ENCODE results near the gene TRPV3. TPM values are rescaled to one million over a fixed set of nuclear protein-coding genes. Genes with fewer than 3 reads are reported as not detected.

Gene TRPV3
- total and polyA plus RNA-seq, 2 of the 8 experiments (the other 6 are each of a cell fraction or from before 2014, with no cell fraction given): 0.56 to 1.0 TPM

GRCh38 chr17:3576970-3577369 lies 19.4 kb upstream of the TRPV3 start:
- Histone ChIP-seq H3K9ac (replicated peaks in 1 of 4; ENCODE audit: extremely low read depth in 1 of 4, low read depth in 3 of 4, low read length in 3 of 4) (no peak overlapping the region), H3K9me3 (ENCODE audit: insufficient read depth in 2 of 2, low read depth in 1 of 2, low read length in 1 of 2) (no peaks in the 10 kb centered on the region), H3K14ac (ENCODE audit: insufficient read length) (no peak overlapping the region), H3K79me2 (ENCODE audit: control insufficient read depth in 1 of 2, insufficient read depth in 2 of 2, low read length in 2 of 2) (no peaks in the 10 kb centered on the region), H2BK15ac (ENCODE audit: low read length) (no peak overlapping the region), H3K79me1 (ENCODE audit: low read depth, low read length) (no peaks in the 10 kb centered on the region), H3K27me3 (replicated peaks in 1 of 4; ENCODE audit: control insufficient read depth in 3 of 4, extremely low read depth in 1 of 4, insufficient read depth in 3 of 4, low read length in 3 of 4) (no peaks in the 10 kb centered on the region), H3K23me2 (ENCODE audit: low read depth, low read length) (no peaks in the 10 kb centered on the region), H2BK20ac (ENCODE audit: low read length) (no peak overlapping the region), H4K20me1 (replicated peaks in 1 of 2; ENCODE audit: control insufficient read depth in 1 of 2, insufficient read depth in 2 of 2, low read length in 2 of 2) (no peaks in the 10 kb centered on the region), H2AFZ (ENCODE audit: low read length) (no peak overlapping the region), H4K5ac (ENCODE audit: insufficient read length, low read depth, low read length) (no peak overlapping the region), H3K4me3 (ENCODE audit: extremely low read depth in 1 of 4, insufficient read depth in 2 of 4, low read depth in 3 of 4, low read length in 4 of 4) (no peak overlapping the region), H2BK5ac (ENCODE audit: low read depth, low read length) (no peak overlapping the region), H2BK120ac (replicated peaks; ENCODE audit: low read depth, low read length) (no peak overlapping the region), H3K18ac (ENCODE audit: extremely low read depth, low read length) (no peak overlapping the region), H2AK5ac (ENCODE audit: low read depth, low read length) (no peak overlapping the region), H4K8ac (ENCODE audit: extremely low read depth, insufficient read depth, low read length) (no peak overlapping the region; the same call in 1 of the 2 replicates), H3K36me3 (ENCODE audit: control insufficient read depth in 2 of 4, insufficient read depth in 4 of 4, low read length in 3 of 4) (peaks cover 0 to 9% (median under 1%) of the 10 kb centered on the region in 4 experiments; a peak in 2 of 8 replicates), H4K91ac (replicated peaks; ENCODE audit: insufficient read length, low read length) (no peak overlapping the region), H3K4me1 (replicated peaks in 1 of 4; ENCODE audit: control insufficient read depth in 3 of 4, insufficient read depth in 4 of 4, low read length in 3 of 4) (no peaks in the 10 kb centered on the region), H3K56ac (replicated peaks; ENCODE audit: insufficient read length, low read depth, low read length) (no peak overlapping the region), H3K4ac (replicated peaks; ENCODE audit: insufficient read length, low read depth, low read length) (no peak overlapping the region), H2BK12ac (ENCODE audit: low read depth, low read length) (no peak overlapping the region), H3K4me2 (ENCODE audit: insufficient read depth in 1 of 2, low read depth in 2 of 2, low read length in 2 of 2) (no peak overlapping the region), H3K27ac (ENCODE audit: low read depth, low read length) (no peak overlapping the region), H3K23ac (ENCODE audit: insufficient read length) (no peak overlapping the region)
- FAIRE-seq: no peak
- no peak for TF ChIP-seq RNF2 (IDR thresholded peaks at IDR 0.05; ENCODE audit: borderline replicate concordance, low read depth, low read length, missing control alignments, poor library complexity, severe bottlenecking)
- no peak for TF ChIP-seq TBP (IDR thresholded peaks at IDR 0.05; ENCODE audit: low read depth, low read length)
- no peak for TF ChIP-seq SIRT6 (IDR thresholded peaks at IDR 0.05; ENCODE audit: low read length)
- TF ChIP-seq HDAC2 (IDR thresholded peaks at IDR 0.05; ENCODE audit: borderline replicate concordance in 1 of 2, low read depth in 2 of 2, low read length in 2 of 2): no peak
- no peak for TF ChIP-seq CTBP2 (IDR thresholded peaks at IDR 0.05; ENCODE audit: borderline replicate concordance, insufficient read depth, insufficient read length, low read length)
- no peak for TF ChIP-seq BACH1 (IDR thresholded peaks at IDR 0.05; ENCODE audit: low read length)
- TF ChIP-seq SP4 (IDR thresholded peaks at IDR 0.05; ENCODE audit: low read length): no peak
- TF ChIP-seq YY1 (IDR thresholded peaks at IDR 0.05; ENCODE audit: low read depth, low read length): no peak
- no peak for TF ChIP-seq POLR2A (IDR thresholded peaks at IDR 0.05; ENCODE audit: control extremely low read depth in 1 of 2, low read depth in 2 of 2, low read length in 2 of 2)
- no peak for TF ChIP-seq CBX8 (IDR thresholded peaks at IDR 0.05; ENCODE audit: borderline replicate concordance, low read depth, low read length)
- no peak for TF ChIP-seq RAD21 (IDR thresholded peaks at IDR 0.05 in 1 of 2, conservative IDR thresholded peaks at IDR 0.05 in 1 of 2; ENCODE audit: low read depth in 2 of 2, low read length in 2 of 2)
- TF ChIP-seq BCL11A (IDR thresholded peaks at IDR 0.05; ENCODE audit: low read depth in 2 of 2, low read length in 2 of 2): no peak
- TF ChIP-seq CHD2 (IDR thresholded peaks at IDR 0.05; ENCODE audit: low read length): no peak
- TF ChIP-seq RBBP5 (IDR thresholded peaks at IDR 0.05; ENCODE audit: borderline replicate concordance, low read depth, low read length): no peak
- ChIA-PET POLR2A (ENCODE audit: partially characterized antibody) (no interaction called here), CTCF (ENCODE audit: partially characterized antibody) (interaction anchor here (0.7 kb wide), 1 partner anchor 27 kb away, joined by 3 read pairs; no protein-coding TSS in a partner anchor)
- DNase-seq (ENCODE audit: low read depth in 1 of 2, low spot score in 2 of 2): no peak
- 89% methylated on average over 11 of the region's 11 CpGs; no CpG with 5 or more reads in 1 of the 2 experiments for WGBS, 2 experiments (ENCODE audit: extremely low coverage in 1 of 2, insufficient coverage in 1 of 2, insufficient read length in 1 of 2, insufficient replicate concordance in 2 of 2, low coverage in 1 of 2, low lambda C conversion rate in 2 of 2, missing lambda C conversion rate in 1 of 2)

All from H1 (cell line).